Subcutaneous adipose tissue (tissue), 4 donors: ENCODE results near the gene SLC6A7. TPM values are rescaled to one million over a fixed set of nuclear protein-coding genes. Genes with fewer than 3 reads are reported as not detected.

Source experiments
- CTCF ChIP-seq: fragments of 450-650 bp; IDR thresholded peaks from one replicate; pipeline ENCODE4 v1.5.1; 2016; ENCODE audit warnings: low read depth, mild to moderate bottlenecking, control low read depth, antibody characterized with exemption, moderate library complexity
- total RNA-seq, 4 donors: library from RNA; depleted of rRNA; stranded (reverse); fragments of >200 nt; gene quantifications; one replicate each; pipeline ENCODE4 v1.1.0, GENCODE V29; 2016

Gene SLC6A7
- total RNA-seq, 4 donors from 2014 or later = 0.17 TPM; not detected in 3

- no peak for TF ChIP-seq CTCF
These were observed 33.0 kb downstream of the SLC6A7 start for GRCh38 chr5:150222906-150223305.

DNA sequence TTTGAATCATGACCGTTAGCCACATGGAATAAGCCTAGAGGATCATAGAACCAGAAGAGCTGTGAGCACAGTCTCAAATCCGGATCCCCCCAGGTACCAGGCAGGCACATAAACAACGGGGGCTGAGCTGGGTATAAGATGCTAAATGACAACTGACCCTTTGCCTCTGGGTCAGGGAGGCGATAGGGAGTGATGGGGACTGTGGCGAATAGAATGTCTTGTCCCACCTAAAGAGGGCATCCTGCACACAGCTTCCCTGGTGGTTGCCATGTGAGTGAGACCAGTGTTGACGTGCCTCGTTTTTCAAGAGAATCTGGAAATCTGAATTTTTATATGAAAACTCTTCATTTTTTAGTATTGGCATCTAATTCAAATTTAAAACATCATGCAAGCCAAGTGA is 33.6 kb downstream of the SLC6A7 start:
- TF ChIP-seq CTCF = no peak

- TF ChIP-seq CTCF = no peak
These were observed 34.7 kb downstream of the SLC6A7 start for GRCh38 chr5:150224483-150225027.

- TF ChIP-seq CTCF = no peak
These were observed 37.2 kb downstream of the SLC6A7 start for GRCh38 chr5:150227036-150227435.

DNA sequence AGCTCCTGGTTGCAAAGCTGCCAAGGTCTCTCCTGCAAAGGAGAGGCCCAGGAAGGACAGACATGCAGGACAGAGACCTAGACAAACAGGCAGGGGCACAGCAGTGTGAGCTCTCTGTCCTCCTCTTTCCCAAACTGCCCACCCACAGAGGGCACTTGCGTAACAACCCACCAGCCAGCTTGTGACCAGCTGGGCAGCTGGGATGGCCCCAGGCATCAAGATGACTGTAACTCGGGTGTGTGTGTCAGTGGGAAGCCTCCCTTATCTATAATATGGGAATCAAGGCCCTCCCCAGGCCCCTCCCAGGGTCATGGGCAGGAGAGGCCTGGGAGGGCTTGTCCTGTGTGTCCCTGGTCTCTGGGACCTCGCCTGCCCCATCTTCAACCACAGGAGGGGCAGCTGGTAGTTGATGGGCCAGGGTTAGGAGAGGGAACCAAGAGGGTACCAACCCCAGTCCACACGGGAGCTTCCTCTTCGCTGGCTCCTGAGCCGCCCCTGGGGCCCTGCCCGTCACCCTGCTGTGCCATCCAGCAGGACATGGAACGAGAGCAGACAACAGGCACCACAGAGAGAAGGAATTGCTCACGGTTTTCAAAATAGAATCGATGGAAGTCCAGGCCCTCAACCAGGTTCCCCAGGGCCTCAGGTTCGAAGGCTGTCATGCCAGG is 37.9 kb downstream of the SLC6A7 start:
- TF ChIP-seq CTCF = no peak

DNA sequence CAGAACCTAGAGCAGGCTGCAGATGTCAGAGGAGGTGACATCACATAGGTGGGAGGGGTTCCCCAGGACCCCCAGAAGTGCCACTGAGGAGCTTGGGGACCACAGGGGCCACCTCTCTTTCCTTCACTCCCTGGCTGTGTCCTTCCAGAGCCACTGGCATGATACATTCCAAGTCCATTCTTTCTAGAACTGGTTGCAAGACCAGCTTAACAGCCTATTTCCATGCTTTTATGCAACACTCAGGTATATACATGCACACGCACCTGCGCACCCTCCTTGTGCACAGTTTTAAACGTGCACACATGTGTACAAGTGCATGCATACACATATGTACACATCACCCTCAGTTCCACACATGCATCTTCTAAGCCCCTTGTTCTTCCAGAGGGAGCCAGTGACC is 39.7 kb downstream of the SLC6A7 start:
- TF ChIP-seq CTCF = no peak

- no peak for TF ChIP-seq CTCF
These were observed 41.0 kb downstream of the SLC6A7 start for GRCh38 chr5:150230842-150231241.
